ENCODE measurements around the gene ACADSB.

ACADSB gene

GRCh38 chr10:123068087-123068853 lies 59.5 kb downstream of the ACADSB start:
- TF ChIP-seq EZH2phosphoT487 (IDR thresholded peaks at IDR 0.05; ENCODE audit: low read length) (no peak), CTCF (IDR thresholded peaks at IDR 0.05; ENCODE audit: low read length) (no peak), EZH2 (optimal IDR thresholded peaks at IDR 0.05; ENCODE audit: low read depth, low read length) (no peak)
- H3K4me1 ChIP-seq (ENCODE audit: low read length), result no peaks in the 10 kb centered on the region
- H3K4me3 ChIP-seq (ENCODE audit: low read length), result no peak overlapping the region
- no peaks in the 10 kb centered on the region for H3K36me3 ChIP-seq (replicated peaks; ENCODE audit: insufficient read depth, low read length)
- no peak overlapping the region for H3K4me2 ChIP-seq (ENCODE audit: low read depth, low read length)
- H3K79me2 ChIP-seq (ENCODE audit: low read length), result no peaks in the 10 kb centered on the region
- no peak overlapping the region for H3K27ac ChIP-seq (ENCODE audit: low read length)
- H2AFZ ChIP-seq (ENCODE audit: low read length), result no peak overlapping the region
- no peaks in the 10 kb centered on the region for H4K20me1 ChIP-seq (ENCODE audit: insufficient read depth, low read length)
- no peaks in the 10 kb centered on the region for H3F3A ChIP-seq (ENCODE audit: insufficient read depth, low read length)
- H3K27me3 ChIP-seq (replicated peaks; ENCODE audit: insufficient read depth, low read length), result no peaks in the 10 kb centered on the region
- H3K9me2 ChIP-seq (replicated peaks; ENCODE audit: insufficient read depth, low read length), result no peaks in the 10 kb centered on the region
- no peak overlapping the region for H3K9ac ChIP-seq (ENCODE audit: low read length)
- DNase-seq, result no peak
- H3K9me3 ChIP-seq (replicated peaks; ENCODE audit: insufficient read depth, low read length), result no peaks in the 10 kb centered on the region

- Histone ChIP-seq H3F3A (ENCODE audit: insufficient read depth, low read length) (no peaks in the 10 kb centered on the region), H3K9me2 (replicated peaks; ENCODE audit: insufficient read depth, low read length) (no peaks in the 10 kb centered on the region), H3K27ac (ENCODE audit: low read length) (no peak overlapping the region), H2AFZ (ENCODE audit: low read length) (no peak overlapping the region), H3K36me3 (replicated peaks; ENCODE audit: insufficient read depth, low read length) (no peaks in the 10 kb centered on the region), H3K27me3 (replicated peaks; ENCODE audit: insufficient read depth, low read length) (no peaks in the 10 kb centered on the region), H3K4me3 (ENCODE audit: low read length) (no peak overlapping the region), H3K4me2 (ENCODE audit: low read depth, low read length) (no peak overlapping the region), H3K4me1 (ENCODE audit: low read length) (no peaks in the 10 kb centered on the region), H3K9ac (ENCODE audit: low read length) (no peak overlapping the region), H4K20me1 (ENCODE audit: insufficient read depth, low read length) (no peaks in the 10 kb centered on the region), H3K9me3 (replicated peaks; ENCODE audit: insufficient read depth, low read length) (no peaks in the 10 kb centered on the region), H3K79me2 (ENCODE audit: low read length) (no peaks in the 10 kb centered on the region)
- TF ChIP-seq EZH2phosphoT487 (IDR thresholded peaks at IDR 0.05; ENCODE audit: low read length) (no peak), EZH2 (optimal IDR thresholded peaks at IDR 0.05; ENCODE audit: low read depth, low read length) (no peak)
- no peak for DNase-seq
Measured at GRCh38 chr10:123069246-123069986, 60.6 kb downstream of the ACADSB start.

- Histone ChIP-seq H2AFZ (ENCODE audit: low read length) (no peak overlapping the region), H3K36me3 (replicated peaks; ENCODE audit: insufficient read depth, low read length) (no peaks in the 10 kb centered on the region), H3K4me1 (ENCODE audit: low read length) (no peaks in the 10 kb centered on the region), H3K4me3 (ENCODE audit: low read length) (no peak overlapping the region), H3K9me2 (replicated peaks; ENCODE audit: insufficient read depth, low read length) (no peaks in the 10 kb centered on the region), H3K4me2 (ENCODE audit: low read depth, low read length) (no peak overlapping the region), H3K27ac (ENCODE audit: low read length) (no peak overlapping the region), H3F3A (ENCODE audit: insufficient read depth, low read length) (no peaks in the 10 kb centered on the region), H4K20me1 (ENCODE audit: insufficient read depth, low read length) (no peaks in the 10 kb centered on the region), H3K79me2 (ENCODE audit: low read length) (no peaks in the 10 kb centered on the region), H3K9ac (ENCODE audit: low read length) (no peak overlapping the region), H3K27me3 (replicated peaks; ENCODE audit: insufficient read depth, low read length) (no peaks in the 10 kb centered on the region), H3K9me3 (replicated peaks; ENCODE audit: insufficient read depth, low read length) (no peaks in the 10 kb centered on the region)
- DNase-seq, result no peak
- TF ChIP-seq CTCF (IDR thresholded peaks at IDR 0.05; ENCODE audit: low read length) (no peak), EZH2phosphoT487 (IDR thresholded peaks at IDR 0.05; ENCODE audit: low read length) (no peak), EZH2 (optimal IDR thresholded peaks at IDR 0.05; ENCODE audit: low read depth, low read length) (no peak)
Measured at GRCh38 chr10:123073187-123073586, 64.4 kb downstream of the ACADSB start.
